GM18867 (cell line): Measurements from ENCODE around the gene UBB.

Experiments
- ATAC-seq: cut with Tn5 transposase; IDR thresholded peaks from one replicate; pipeline ENCODE4 v1.9.1; 2021; ENCODE audit warnings: mild to moderate bottlenecking, moderate library complexity; ENCODE audit not compliant: unreplicated experiment

The UBB gene

GRCh38 chr17:16417399-16417798 is 36.5 kb downstream of the UBB start:
- ATAC-seq, result no peak

- no peak for ATAC-seq
These were observed 37.2 kb downstream of the UBB start for GRCh38 chr17:16417896-16418684.

- no peak for ATAC-seq
These were observed 37.8 kb downstream of the UBB start for GRCh38 chr17:16418685-16419068.

GRCh38 chr17:16419074-16419928 is 38.4 kb downstream of the UBB start:
- ATAC-seq, result no peak

GRCh38 chr17:16419929-16420271 is 39.0 kb downstream of the UBB start:
- no peak for ATAC-seq

GRCh38 chr17:16422416-16422815 is 41.5 kb downstream of the UBB start:
- ATAC-seq, result no peak

- ATAC-seq, result no peak
These were observed 42.5 kb downstream of the UBB start for GRCh38 chr17:16423226-16423872.

- ATAC-seq, result no peak
These were observed 44.3 kb downstream of the UBB start for GRCh38 chr17:16425202-16425601.

GRCh38 chr17:16425698-16426659 is 45.1 kb downstream of the UBB start:
- ATAC-seq, result no peak

- ATAC-seq, result no peak
These were observed 46.1 kb downstream of the UBB start for GRCh38 chr17:16427020-16427419.

GRCh38 chr17:16428098-16428882 is 47.4 kb downstream of the UBB start:
- no peak for ATAC-seq

GRCh38 chr17:16429083-16429482 is 48.2 kb downstream of the UBB start:
- no peak for ATAC-seq

- ATAC-seq, result no peak
These were observed 49.8 kb downstream of the UBB start for GRCh38 chr17:16430650-16431049.

- no peak for ATAC-seq
These were observed 51.1 kb downstream of the UBB start for GRCh38 chr17:16432017-16432416.
